Panc1 (cell line): ENCODE results near the gene ATOSB. TPM values are rescaled to one million over a fixed set of nuclear protein-coding genes. Genes with fewer than 3 reads are reported as not detected.

ENCODE experiments used
- ATAC-seq: fragments of 200-7000 bp; cut with Tn5 transposase; 2 replicates; pipeline ENCODE4 v1.9.1; 2020; ENCODE audit warnings: mild to moderate bottlenecking, moderate library complexity
- BruUV-seq: library from RNA; stranded (reverse); fragments of 400-500 nt; replicated peaks from 2 replicates; lab custom pipeline; 2021; lab: Mats Ljungman, UMichigan
- CTCF ChIA-PET: fragments of 300-600 bp; sonication (Branson Sonifier 250); formaldehyde crosslinking; loops from one replicate; lab custom pipeline; 2022; ENCODE audit warnings: antibody characterized with exemption; lab: Charles Lee
- POLR2A ChIA-PET: fragments of 300-600 bp; sonication (Branson Sonifier 250); formaldehyde crosslinking; loops from one replicate; lab custom pipeline; 2022; ENCODE audit warnings: antibody characterized with exemption; lab: Charles Lee
- DNase-seq: peaks from one replicate; pipeline ENCODE4 v3.0.0-alpha.2; 2010; ENCODE audit warnings: low read depth, low spot score
- H3K27ac ChIP-seq: 2 replicates; pipeline ENCODE4 v1.5.1; 2011; ENCODE audit warnings: mild to moderate bottlenecking, low read length, inconsistent platforms
- H3K27me3 ChIP-seq: fragments of 200-500 bp; sonication (Bioruptor generic); 2 replicates; pipeline ENCODE4 v1.6.0; 2014; ENCODE audit warnings: low read length, inconsistent platforms; ENCODE audit not compliant: control insufficient read depth, insufficient read depth
- H3K36me3 ChIP-seq: fragments of 200-500 bp; sonication (Bioruptor generic); 2 replicates; pipeline ENCODE4 v1.5.1; 2014; ENCODE audit warnings: inconsistent platforms, mild to moderate bottlenecking, low read length, moderate library complexity; ENCODE audit not compliant: control insufficient read depth, insufficient read depth
- H3K4me1 ChIP-seq: 2 replicates; pipeline ENCODE4 v1.5.1; 2011; ENCODE audit warnings: inconsistent platforms, mild to moderate bottlenecking, low read length, moderate library complexity; ENCODE audit not compliant: control insufficient read depth, insufficient read depth
- H3K4me3 ChIP-seq, 2 experiments: 2 replicates each; pipeline ENCODE4 v1.5.1; 2011 to 2012; ENCODE audit warnings: low read depth in 2 of 2, low read length in 2 of 2, mild to moderate bottlenecking in 2 of 2, inconsistent platforms in 1 of 2, moderate library complexity in 1 of 2
- H3K9me3 ChIP-seq: fragments of 200-500 bp; sonication (Bioruptor generic); 2 replicates; pipeline ENCODE4 v1.5.1; 2014; ENCODE audit warnings: low read depth, mild to moderate bottlenecking, inconsistent platforms, low read length, moderate library complexity; ENCODE audit not compliant: control insufficient read depth, insufficient read depth
- CTCF ChIP-seq: fragments of 450-650 bp; IDR thresholded peaks from 2 replicates; pipeline ENCODE4 v1.5.1; 2017; ENCODE audit warnings: mild to moderate bottlenecking
- POLR2AphosphoS5 ChIP-seq: IDR thresholded peaks from 2 replicates; pipeline ENCODE4 v1.6.1; 2012; ENCODE audit warnings: mild to moderate bottlenecking, low read depth, low read length, moderate library complexity
- REST ChIP-seq, 2 experiments: IDR thresholded peaks; 2 replicates each; pipeline ENCODE4 v1.6.1; 2011 to 2012; ENCODE audit warnings: low read depth in 2 of 2, control low read depth in 1 of 2, low read length in 1 of 2, mild to moderate bottlenecking in 1 of 2, moderate library complexity in 1 of 2; ENCODE audit not compliant: insufficient read depth in 1 of 2
- SIN3A ChIP-seq: IDR thresholded peaks from 2 replicates; pipeline ENCODE4 v1.6.1; 2012; ENCODE audit warnings: low read depth, mild to moderate bottlenecking, low read length, moderate library complexity, borderline replicate concordance; ENCODE audit not compliant: insufficient read depth
- TCF7L2 ChIP-seq: IDR thresholded peaks from 2 replicates; pipeline ENCODE4 v1.6.1; 2011; ENCODE audit warnings: mild to moderate bottlenecking, low read depth, low read length, inconsistent platforms
- in situ Hi-C: cut with HindIII; loops from 2 replicates; pipeline ENCODE4 v1.10.0; 2016; ENCODE audit warnings: low sequenced_read_pairs, low pct_unique_long_range_greater_than_20kb
- intact Hi-C: fragments of 100-400 bp; cut with micrococcal nuclease; formaldehyde crosslinking; loops from one replicate; pipeline ENCODE4 v1.10.0; 2022; ENCODE audit not compliant: unreplicated experiment
- total RNA-seq: library from RNA; stranded (reverse); gene quantifications from one replicate; pipeline ENCODE4 v1.2.1, GENCODE V29; 2021; ENCODE audit not compliant: unreplicated experiment

Gene ATOSB
- total RNA-seq, 1 experiment from 2014 or later = 23.6 TPM

GRCh38 chr9:35142037-35142436 is 26.4 kb upstream of the ATOSB start:
- no peak for TF ChIP-seq REST (IDR thresholded peaks at IDR 0.05; ENCODE audit: insufficient read depth in 1 of 2, low read depth in 2 of 2, low read length in 1 of 2)
- TF ChIP-seq CTCF = no peak
- no peak for TF ChIP-seq TCF7L2
- no peak for TF ChIP-seq POLR2AphosphoS5
- TF ChIP-seq SIN3A = no peak
- ATAC-seq = no peak
- H3K9me3 ChIP-seq = peaks cover 12% of the 10 kb centered on the region; the same call in 1 of the 2 replicates
- no peaks in the 10 kb centered on the region for H3K36me3 ChIP-seq
- H3K27me3 ChIP-seq = no peaks in the 10 kb centered on the region
- no TSS peak for BruUV-seq
- ChIA-PET POLR2A (interaction anchor here (0.6 kb wide), 1 partner anchor 358 kb away, joined by 4 read pairs; no protein-coding TSS in a partner anchor), CTCF (no interaction called here)
- H3K27ac ChIP-seq = no peak overlapping the region
- no peaks in the 10 kb centered on the region for H3K4me1 ChIP-seq
- intact Hi-C loops = no loop called here
- in situ Hi-C loops = no loop called here
- no peak overlapping the region for H3K4me3 ChIP-seq
- DNase-seq = no peak

- BruUV-seq = no TSS peak
- no peak overlapping the region for H3K4me3 ChIP-seq
- CTCF ChIA-PET = interaction anchor here (0.6 kb wide), 1 partner anchor 695 kb away, joined by 3 read pairs; no protein-coding TSS in a partner anchor
- POLR2A ChIA-PET = no interaction called here
- ATAC-seq = no peak
- H3K4me1 ChIP-seq = no peaks in the 10 kb centered on the region
- H3K27ac ChIP-seq = no peak overlapping the region
- DNase-seq = no peak
- no peaks in the 10 kb centered on the region for H3K27me3 ChIP-seq
- in situ Hi-C loops (no loop called here), intact Hi-C loops (no loop called here)
- no peaks in the 10 kb centered on the region for H3K36me3 ChIP-seq
- H3K9me3 ChIP-seq = peaks cover 9% of the 10 kb centered on the region; the same call in 1 of the 2 replicates
- TF ChIP-seq TCF7L2 (no peak), POLR2AphosphoS5 (no peak), CTCF (no peak), SIN3A (no peak), REST (IDR thresholded peaks at IDR 0.05; ENCODE audit: insufficient read depth in 1 of 2, low read depth in 2 of 2, low read length in 1 of 2) (no peak)
Measured at GRCh38 chr9:35140093-35140492, 24.4 kb upstream of the ATOSB start.
